Kidney epithelial cell (primary cell): ENCODE data around the gene TMEM187. TPM values are rescaled to one million over a fixed set of nuclear protein-coding genes. Genes with fewer than 3 reads are reported as not detected.

Experiments
- DNase-seq: peaks from one replicate; pipeline ENCODE4 v3.0.0-alpha.2; 2010; ENCODE audit warnings: low read depth
- H3K27me3 ChIP-seq: 2 replicates; pipeline ENCODE4 v1.6.0; 2011; ENCODE audit warnings: low read length; ENCODE audit not compliant: control insufficient read depth, insufficient read depth
- H3K36me3 ChIP-seq: 2 replicates; pipeline ENCODE4 v1.5.1; 2011; ENCODE audit warnings: low read length; ENCODE audit not compliant: control insufficient read depth, insufficient read depth
- H3K4me3 ChIP-seq: 2 replicates; pipeline ENCODE4 v1.5.1; 2011; ENCODE audit warnings: low read depth, mild to moderate bottlenecking, control low read depth, low read length
- total RNA-seq: library from RNA; depleted of rRNA; stranded (reverse); fragments of >200 nt; gene quantifications from 2 replicates; pipeline ENCODE4 v1.2.3, GENCODE V29; 2015
- TF ChIP-seq, protein P1 (sequence below): IDR thresholded peaks from 2 replicates; pipeline ENCODE4 v1.5.1; 2011; ENCODE audit warnings: mild to moderate bottlenecking, moderate library complexity, low read length, control low read depth, inconsistent platforms; ENCODE audit not compliant: insufficient read depth, poor library complexity, severe bottlenecking

Gene TMEM187
- total RNA-seq, 1 donor from 2014 or later, result 6.7 TPM

DNA sequence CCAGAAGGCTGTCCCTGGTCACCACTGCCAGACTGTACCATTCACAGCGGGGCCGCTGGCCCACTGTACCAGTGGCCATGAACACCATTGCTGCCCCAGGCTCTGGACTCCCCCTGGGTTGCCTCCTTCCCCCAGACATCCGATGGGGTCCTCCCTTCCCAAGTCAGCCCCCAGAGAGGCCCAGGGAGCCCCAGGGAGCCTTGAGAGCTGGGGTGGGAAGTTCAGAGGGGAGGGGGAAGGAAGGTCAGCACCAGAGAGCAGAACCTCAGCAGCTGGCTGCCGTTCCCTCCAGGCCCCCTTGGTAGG is 46.0 kb upstream of the TMEM187 start:
- Histone ChIP-seq H3K27me3 (no peaks in the 10 kb centered on the region), H3K36me3 (no peaks in the 10 kb centered on the region), H3K4me3 (peak overlapping the region; percentile 9)
- no peak for DNase-seq
- TF ChIP-seq, protein P1, sequence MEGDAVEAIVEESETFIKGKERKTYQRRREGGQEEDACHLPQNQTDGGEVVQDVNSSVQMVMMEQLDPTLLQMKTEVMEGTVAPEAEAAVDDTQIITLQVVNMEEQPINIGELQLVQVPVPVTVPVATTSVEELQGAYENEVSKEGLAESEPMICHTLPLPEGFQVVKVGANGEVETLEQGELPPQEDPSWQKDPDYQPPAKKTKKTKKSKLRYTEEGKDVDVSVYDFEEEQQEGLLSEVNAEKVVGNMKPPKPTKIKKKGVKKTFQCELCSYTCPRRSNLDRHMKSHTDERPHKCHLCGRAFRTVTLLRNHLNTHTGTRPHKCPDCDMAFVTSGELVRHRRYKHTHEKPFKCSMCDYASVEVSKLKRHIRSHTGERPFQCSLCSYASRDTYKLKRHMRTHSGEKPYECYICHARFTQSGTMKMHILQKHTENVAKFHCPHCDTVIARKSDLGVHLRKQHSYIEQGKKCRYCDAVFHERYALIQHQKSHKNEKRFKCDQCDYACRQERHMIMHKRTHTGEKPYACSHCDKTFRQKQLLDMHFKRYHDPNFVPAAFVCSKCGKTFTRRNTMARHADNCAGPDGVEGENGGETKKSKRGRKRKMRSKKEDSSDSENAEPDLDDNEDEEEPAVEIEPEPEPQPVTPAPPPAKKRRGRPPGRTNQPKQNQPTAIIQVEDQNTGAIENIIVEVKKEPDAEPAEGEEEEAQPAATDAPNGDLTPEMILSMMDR, result no peak

DNA sequence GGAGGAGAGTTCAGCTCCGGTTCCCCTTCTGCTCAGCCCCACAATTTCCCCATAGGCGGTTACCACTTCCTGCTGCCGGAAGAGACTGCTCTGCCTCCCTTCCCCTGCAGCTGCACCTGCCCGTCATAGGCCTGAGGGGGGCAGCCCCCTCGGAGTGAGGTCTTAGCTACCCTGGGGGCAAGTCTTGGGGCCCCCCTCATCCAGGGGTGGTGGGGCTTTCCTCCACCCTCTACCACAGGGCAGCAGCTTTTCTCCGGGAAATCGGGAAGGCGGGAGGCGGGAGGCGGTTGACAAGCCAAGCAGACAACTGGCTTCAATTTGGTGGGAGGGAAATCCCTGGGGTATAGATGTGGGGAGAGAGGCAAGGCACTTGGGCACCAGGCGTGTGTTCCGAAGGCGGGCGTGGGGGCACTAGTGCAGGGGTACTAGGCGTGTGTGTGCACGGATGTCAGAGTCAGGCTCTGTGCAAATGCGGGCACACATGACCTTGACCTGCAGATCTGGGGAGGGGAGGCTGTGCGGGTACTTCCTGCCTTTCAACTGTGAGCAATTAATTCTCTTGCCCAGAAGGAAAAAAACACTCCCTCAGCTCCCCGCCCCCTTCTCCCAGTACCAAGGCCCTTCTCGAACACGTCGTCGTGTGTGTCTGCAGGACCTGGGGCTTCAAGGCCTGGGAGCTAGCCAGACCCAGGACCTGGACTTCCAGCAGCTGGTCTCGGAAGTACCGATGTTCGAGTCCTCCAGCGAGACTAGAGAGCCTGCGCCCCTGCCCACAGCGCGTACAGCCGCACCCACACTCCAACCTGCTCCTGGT is 45.5 kb upstream of the TMEM187 start:
- TF ChIP-seq, protein P1, result no peak
- peak overlapping the region; percentile 48 for H3K4me3 ChIP-seq
- H3K36me3 ChIP-seq, result no peaks in the 10 kb centered on the region
- DNase-seq, result no peak
- H3K27me3 ChIP-seq, result no peaks in the 10 kb centered on the region

DNA sequence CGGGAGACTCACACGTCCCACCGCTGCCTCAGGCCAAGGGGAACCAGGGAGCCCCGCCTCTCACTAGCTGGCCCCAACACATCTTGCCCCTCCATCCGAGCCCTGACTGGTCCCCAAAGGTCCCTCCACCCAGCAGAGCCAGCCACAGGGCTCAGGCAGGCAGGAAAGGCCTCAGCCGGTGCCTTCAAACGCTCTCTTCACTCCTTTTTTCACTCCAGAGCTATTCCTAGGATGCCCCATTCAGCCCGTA is 45.0 kb upstream of the TMEM187 start:
- Histone ChIP-seq H3K27me3 (no peaks in the 10 kb centered on the region), H3K36me3 (no peaks in the 10 kb centered on the region), H3K4me3 (peak overlapping the region; percentile 48)
- DNase-seq, result no peak
- TF ChIP-seq, protein P1, result no peak

DNA sequence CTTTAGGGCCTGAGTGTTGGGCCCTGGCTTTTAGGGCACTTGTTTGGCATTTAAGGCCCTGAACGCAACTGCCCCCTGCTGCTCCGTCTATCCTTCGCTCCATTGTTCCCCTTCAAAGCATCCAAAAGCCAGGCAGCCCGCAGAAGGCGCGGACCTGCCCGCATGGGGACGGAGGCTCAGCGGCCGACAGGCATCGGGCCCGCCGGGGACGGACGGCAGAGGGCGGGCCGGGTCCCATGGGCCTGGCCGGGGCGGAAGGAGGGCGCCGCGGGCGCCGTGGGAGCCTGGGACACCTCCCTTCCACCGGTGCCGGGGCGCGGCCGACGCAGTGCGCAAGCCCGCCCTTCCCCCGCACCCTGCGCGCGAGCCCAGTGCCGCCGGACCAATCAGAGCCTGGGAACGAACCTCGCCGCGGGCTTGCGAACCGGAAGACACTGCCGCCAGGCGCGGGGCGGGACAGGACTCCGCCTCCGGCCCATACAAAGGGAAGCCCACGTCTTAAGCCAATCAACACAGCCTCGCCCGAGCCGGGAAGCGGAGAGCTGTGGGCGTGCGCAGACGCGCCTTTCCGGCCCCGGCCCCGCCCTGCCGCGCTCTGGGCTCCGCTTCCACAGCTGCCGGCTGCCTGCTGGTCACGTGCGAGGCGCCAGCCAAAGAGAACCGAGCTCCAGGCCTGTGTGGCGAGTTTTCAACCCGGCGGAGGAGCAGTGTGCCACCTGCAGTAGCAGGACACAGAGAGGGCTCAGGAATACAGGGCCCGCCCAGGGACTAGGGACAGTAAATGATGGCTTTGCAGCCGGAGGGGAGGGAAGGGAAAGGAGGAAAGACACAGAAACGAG is 44.4 kb upstream of the TMEM187 start:
- peak; percentile 91 for DNase-seq
- H3K27me3 ChIP-seq, result no peaks in the 10 kb centered on the region
- no peaks in the 10 kb centered on the region for H3K36me3 ChIP-seq
- H3K4me3 ChIP-seq, result peak overlapping the region; percentile 48
- TF ChIP-seq, protein P1, result peak; percentile 16

DNA sequence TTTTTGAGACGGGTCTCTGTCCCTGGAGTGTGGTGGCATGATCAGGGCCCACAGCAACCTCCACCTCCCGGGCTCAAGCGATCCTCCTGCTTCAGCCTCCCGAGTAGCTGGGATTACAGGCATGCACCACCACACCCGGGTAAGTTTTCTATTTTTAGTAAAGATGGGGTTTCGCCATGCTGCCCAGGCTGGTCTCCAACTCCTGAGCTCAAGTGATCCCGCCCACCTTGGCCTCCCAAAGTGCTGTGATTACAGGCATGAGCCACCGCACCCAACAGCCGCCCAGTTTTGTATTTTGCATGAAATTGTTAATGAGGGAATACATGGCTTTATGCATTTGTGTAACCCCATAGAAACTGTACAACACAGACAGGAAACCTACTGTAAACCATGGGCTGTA is 43.7 kb upstream of the TMEM187 start:
- peak overlapping the region; percentile 18 for H3K4me3 ChIP-seq

More for the DNA sequence above, 43.7 kb upstream of the TMEM187 start:
- Histone ChIP-seq H3K36me3 (no peaks in the 10 kb centered on the region), H3K27me3 (no peaks in the 10 kb centered on the region)
- TF ChIP-seq, protein P1, result no peak
- DNase-seq, result no peak
